ENCODE data around the gene IDUA. TPM values are rescaled to one million over a fixed set of nuclear protein-coding genes. Genes with fewer than 3 reads are reported as not detected.

IDUA gene
- total RNA-seq, 1 donor from 2014 or later: 25.5 TPM

GRCh38 chr4:1000686-1001260 is 13.9 kb downstream of the IDUA start:
- H3K36me3 Mint-ChIP-seq (ENCODE audit: low read depth): no peaks in the 10 kb centered on the region
- H3K9me3 Mint-ChIP-seq: no peaks in the 10 kb centered on the region
- H3K4me1 Mint-ChIP-seq (ENCODE audit: low read depth): no peaks in the 10 kb centered on the region
- H3K27me3 Mint-ChIP-seq (ENCODE audit: low read depth): peaks cover 40% of the 10 kb centered on the region
- no peak overlapping the region for H3K4me3 Mint-ChIP-seq (ENCODE audit: low read depth)
- DNase-seq (ENCODE audit: low spot score): no peak
- no peak overlapping the region for H3K27ac Mint-ChIP-seq
- intact Hi-C loops (cut with micrococcal nuclease): no loop called here

- intact Hi-C loops (cut with micrococcal nuclease): no loop called here
- H3K4me3 Mint-ChIP-seq (ENCODE audit: low read depth): no peak overlapping the region
- H3K4me1 Mint-ChIP-seq (ENCODE audit: low read depth): no peaks in the 10 kb centered on the region
- no peak overlapping the region for H3K27ac Mint-ChIP-seq
- peaks cover 39% of the 10 kb centered on the region for H3K27me3 Mint-ChIP-seq (ENCODE audit: low read depth)
- DNase-seq (ENCODE audit: low spot score): no peak
- H3K9me3 Mint-ChIP-seq: no peaks in the 10 kb centered on the region
- H3K36me3 Mint-ChIP-seq (ENCODE audit: low read depth): no peaks in the 10 kb centered on the region
Observed at GRCh38 chr4:1001561-1002130, 14.8 kb downstream of the IDUA start.

GRCh38 chr4:1002131-1002630 is 15.3 kb downstream of the IDUA start:
- intact Hi-C loops (cut with micrococcal nuclease): no loop called here
- Mint-ChIP-seq H3K36me3 (ENCODE audit: low read depth) (no peaks in the 10 kb centered on the region), H3K4me3 (ENCODE audit: low read depth) (no peak overlapping the region), H3K4me1 (ENCODE audit: low read depth) (no peaks in the 10 kb centered on the region), H3K27me3 (ENCODE audit: low read depth) (peaks cover 41% of the 10 kb centered on the region), H3K27ac (no peak overlapping the region), H3K9me3 (peaks cover 4% of the 10 kb centered on the region)
- DNase-seq (ENCODE audit: low spot score): no peak

GRCh38 chr4:1002631-1003251 is 15.9 kb downstream of the IDUA start:
- DNase-seq (ENCODE audit: low spot score): no peak

GRCh38 chr4:1003271-1004070 is 16.6 kb downstream of the IDUA start:
- intact Hi-C loops (cut with micrococcal nuclease): no loop called here
- no peaks in the 10 kb centered on the region for H3K36me3 Mint-ChIP-seq (ENCODE audit: low read depth)
- H3K9me3 Mint-ChIP-seq: peaks cover 4% of the 10 kb centered on the region
- peaks cover 44% of the 10 kb centered on the region for H3K27me3 Mint-ChIP-seq (ENCODE audit: low read depth)
- DNase-seq (ENCODE audit: low spot score): no peak
- no peaks in the 10 kb centered on the region for H3K4me1 Mint-ChIP-seq (ENCODE audit: low read depth)
- H3K4me3 Mint-ChIP-seq (ENCODE audit: low read depth): no peak overlapping the region
- H3K27ac Mint-ChIP-seq: no peak overlapping the region

More at GRCh38 chr4:1002631-1003251, 15.9 kb downstream of the IDUA start:
- Mint-ChIP-seq H3K27me3 (ENCODE audit: low read depth) (peaks cover 44% of the 10 kb centered on the region), H3K4me1 (ENCODE audit: low read depth) (no peaks in the 10 kb centered on the region), H3K4me3 (ENCODE audit: low read depth) (no peak overlapping the region), H3K36me3 (ENCODE audit: low read depth) (no peaks in the 10 kb centered on the region), H3K27ac (no peak overlapping the region), H3K9me3 (peaks cover 4% of the 10 kb centered on the region)
- intact Hi-C loops (cut with micrococcal nuclease): no loop called here

- Mint-ChIP-seq H3K27me3 (ENCODE audit: low read depth) (peaks cover 46% of the 10 kb centered on the region), H3K9me3 (peaks cover 4% of the 10 kb centered on the region), H3K36me3 (ENCODE audit: low read depth) (no peaks in the 10 kb centered on the region), H3K27ac (no peak overlapping the region), H3K4me1 (ENCODE audit: low read depth) (peaks cover 2% of the 10 kb centered on the region), H3K4me3 (ENCODE audit: low read depth) (no peak overlapping the region)
- DNase-seq (ENCODE audit: low spot score): no peak
- intact Hi-C loops (cut with micrococcal nuclease): no loop called here
Observed at GRCh38 chr4:1004071-1004418, 17.2 kb downstream of the IDUA start.

- peaks cover 4% of the 10 kb centered on the region for H3K9me3 Mint-ChIP-seq
- H3K27me3 Mint-ChIP-seq (ENCODE audit: low read depth): peaks cover 43% of the 10 kb centered on the region
- DNase-seq (ENCODE audit: low spot score): no peak
- intact Hi-C loops (cut with micrococcal nuclease): no loop called here
- H3K4me3 Mint-ChIP-seq (ENCODE audit: low read depth): no peak overlapping the region
- no peaks in the 10 kb centered on the region for H3K36me3 Mint-ChIP-seq (ENCODE audit: low read depth)
- no peak overlapping the region for H3K27ac Mint-ChIP-seq
- peaks cover 3% of the 10 kb centered on the region for H3K4me1 Mint-ChIP-seq (ENCODE audit: low read depth)
Observed at GRCh38 chr4:1004557-1005485, 18.0 kb downstream of the IDUA start.

- intact Hi-C loops (cut with micrococcal nuclease): no loop called here
- no peaks in the 10 kb centered on the region for H3K36me3 Mint-ChIP-seq (ENCODE audit: low read depth)
- H3K27ac Mint-ChIP-seq: no peak overlapping the region
- DNase-seq (ENCODE audit: low spot score): no peak
- no peak overlapping the region for H3K4me3 Mint-ChIP-seq (ENCODE audit: low read depth)
- peaks cover 7% of the 10 kb centered on the region for H3K4me1 Mint-ChIP-seq (ENCODE audit: low read depth)
- peaks cover 37% of the 10 kb centered on the region for H3K27me3 Mint-ChIP-seq (ENCODE audit: low read depth)
- H3K9me3 Mint-ChIP-seq: peaks cover 4% of the 10 kb centered on the region
Observed at GRCh38 chr4:1006856-1007255, 20.0 kb downstream of the IDUA start.

GRCh38 chr4:1008840-1009541 is 22.1 kb downstream of the IDUA start:
- no peaks in the 10 kb centered on the region for H3K36me3 Mint-ChIP-seq (ENCODE audit: low read depth)
- DNase-seq (ENCODE audit: low spot score): peak; percentile 28
- intact Hi-C loops (cut with micrococcal nuclease): no loop called here
- peaks cover 9% of the 10 kb centered on the region for H3K4me1 Mint-ChIP-seq (ENCODE audit: low read depth)
- H3K9me3 Mint-ChIP-seq: peaks cover 4% of the 10 kb centered on the region
- peaks cover 32% of the 10 kb centered on the region for H3K27me3 Mint-ChIP-seq (ENCODE audit: low read depth)
- no peak overlapping the region for H3K27ac Mint-ChIP-seq
- peak overlapping the region; percentile 52 for H3K4me3 Mint-ChIP-seq (ENCODE audit: low read depth)

GRCh38 chr4:1009542-1010394 is 22.9 kb downstream of the IDUA start:
- no peak overlapping the region for H3K27ac Mint-ChIP-seq
- H3K36me3 Mint-ChIP-seq (ENCODE audit: low read depth): no peaks in the 10 kb centered on the region
- peak; percentile 59 for DNase-seq (ENCODE audit: low spot score)
- H3K4me3 Mint-ChIP-seq (ENCODE audit: low read depth): peak overlapping the region; percentile 82
- intact Hi-C loops (cut with micrococcal nuclease): loop anchor here (1.0 to 5.0 kb wide), 4 partner anchors 37 to 338 kb away; partner anchors contain the start of genes DGKQ and UVSSA
- H3K27me3 Mint-ChIP-seq (ENCODE audit: low read depth): peaks cover 28% of the 10 kb centered on the region
- H3K9me3 Mint-ChIP-seq: peaks cover 4% of the 10 kb centered on the region
- peaks cover 9% of the 10 kb centered on the region for H3K4me1 Mint-ChIP-seq (ENCODE audit: low read depth)

Measured in activated T-helper 2 cell treated with anti-CD3 and anti-CD28 coated beads, Interferon-gamma antibody, Interleukin-2, Interleukin-4, amounts not matched to agents 10 μg/mL and 5 μg/mL and 100 μg/mL, durations not matched to agents 14 hours and 24 hours and 36 hours (primary cell).